ENCODE data around the gene CCDC148. TPM values are rescaled to one million over a fixed set of nuclear protein-coding genes. Genes with fewer than 3 reads are reported as not detected.

CCDC148 gene
- total RNA-seq, 4 donors from 2014 or later, result 0.66 TPM; not detected in 3

GRCh38 chr2:158489366-158490112 lies 33.0 kb upstream of the CCDC148 start:
- H3K27ac ChIP-seq, result no peak overlapping the region
- TF ChIP-seq CTCF (IDR thresholded peaks at IDR 0.05 in 4 of 5, conservative IDR thresholded peaks at IDR 0.05 in 1 of 5) (no peak), POLR2A (IDR thresholded peaks at IDR 0.05) (no peak)
- in situ Hi-C loops (cut with MboI; ENCODE audit: low sequenced_read_pairs in 4 of 4), result no loop called here
- no peaks in the 10 kb centered on the region for H3K9me3 ChIP-seq
- H3K36me3 ChIP-seq, result no peaks in the 10 kb centered on the region
- ATAC-seq (no peak), DNase-seq (no peak)
- H3K4me1 ChIP-seq, result peaks cover 28 to 34% of the 10 kb centered on the region in 2 donors
- H3K4me3 ChIP-seq, result no peak overlapping the region
- no peaks in the 10 kb centered on the region for H3K27me3 ChIP-seq
- intact Hi-C loops (cut with DNase I; ENCODE audit: low total_unique reads), result no loop called here

GRCh38 chr2:158488442-158489216 lies 32.1 kb upstream of the CCDC148 start:
- Histone ChIP-seq H3K27me3 (no peaks in the 10 kb centered on the region), H3K4me1 (peaks cover 26 to 34% of the 10 kb centered on the region in 2 donors), H3K36me3 (no peaks in the 10 kb centered on the region), H3K9me3 (no peaks in the 10 kb centered on the region), H3K27ac (no peak overlapping the region), H3K4me3 (no peak overlapping the region)
- no peak for TF ChIP-seq POLR2A (IDR thresholded peaks at IDR 0.05)
- TF ChIP-seq CTCF (IDR thresholded peaks at IDR 0.05 in 4 of 5, conservative IDR thresholded peaks at IDR 0.05 in 1 of 5), result no peak
- no peak for DNase-seq
- in situ Hi-C loops (cut with MboI; ENCODE audit: low sequenced_read_pairs in 4 of 4) (no loop called here), intact Hi-C loops (cut with DNase I; ENCODE audit: low total_unique reads) (no loop called here)
- ATAC-seq, result no peak

GRCh38 chr2:158487419-158487818 lies 30.9 kb upstream of the CCDC148 start:
- Histone ChIP-seq H3K36me3 (no peaks in the 10 kb centered on the region), H3K9me3 (no peaks in the 10 kb centered on the region), H3K27ac (no peak overlapping the region), H3K4me1 (peaks cover 22 to 34% of the 10 kb centered on the region in 2 donors), H3K27me3 (no peaks in the 10 kb centered on the region), H3K4me3 (no peak overlapping the region)
- intact Hi-C loops (cut with DNase I; ENCODE audit: low total_unique reads), result no loop called here
- ATAC-seq, result no peak
- in situ Hi-C loops (cut with MboI; ENCODE audit: low sequenced_read_pairs in 4 of 4), result no loop called here
- no peak for TF ChIP-seq POLR2A (IDR thresholded peaks at IDR 0.05)
- TF ChIP-seq CTCF (IDR thresholded peaks at IDR 0.05 in 4 of 5, conservative IDR thresholded peaks at IDR 0.05 in 1 of 5), result no peak
- no peak for DNase-seq

- DNase-seq (no peak), ATAC-seq (no peak)
- Histone ChIP-seq H3K36me3 (no peaks in the 10 kb centered on the region), H3K9me3 (no peaks in the 10 kb centered on the region), H3K27me3 (no peaks in the 10 kb centered on the region), H3K4me3 (no peak overlapping the region), H3K27ac (no peak overlapping the region), H3K4me1 (peaks cover 22 to 34% of the 10 kb centered on the region in 2 donors)
- in situ Hi-C loops (cut with MboI; ENCODE audit: low sequenced_read_pairs in 4 of 4), result no loop called here
- TF ChIP-seq CTCF (IDR thresholded peaks at IDR 0.05 in 4 of 5, conservative IDR thresholded peaks at IDR 0.05 in 1 of 5) (no peak), POLR2A (IDR thresholded peaks at IDR 0.05) (no peak)
- intact Hi-C loops (cut with DNase I; ENCODE audit: low total_unique reads), result no loop called here
These were observed 30.4 kb upstream of the CCDC148 start for GRCh38 chr2:158486970-158487325.
